Vagina (tissue), 2 donors: ENCODE measurements around the gene UNC93B1.

Experiments
- CTCF ChIP-seq, 3 experiments: fragments of 450-650 bp in 2 of 3; fragments of 200-600 bp in 1 of 3; sonication (generic) in 1 of 3; IDR thresholded peaks; one replicate each; pipeline ENCODE4 v1.5.1; 2017 to 2019; ENCODE audit warnings: antibody characterized with exemption in 3 of 3, mild to moderate bottlenecking in 2 of 3, moderate library complexity in 2 of 3
- POLR2AphosphoS5 ChIP-seq, 2 donors: sonication (generic); formaldehyde crosslinking; IDR thresholded peaks; one replicate each; pipeline ENCODE4 v1.9.0; 2017; ENCODE audit warnings: antibody characterized with exemption in 2 of 2, mild to moderate bottlenecking in 2 of 2, low read depth in 1 of 2; ENCODE audit not compliant: insufficient read depth in 1 of 2

GRCh38 chr11:68025047-68025446, 21.1 kb upstream of the UNC93B1 start:
- TF ChIP-seq POLR2AphosphoS5 (IDR thresholded peaks at IDR 0.05; ENCODE audit: insufficient read depth in 1 of 2, low read depth in 1 of 2) (no peak), CTCF (IDR thresholded peaks at IDR 0.05) (no peak)
